Measurements from ENCODE around the gene OR4D2. TPM values are rescaled to one million over a fixed set of nuclear protein-coding genes. Genes with fewer than 3 reads are reported as not detected.
A peak's percentile ranks its signal among the peaks of the same experiment; 100 is the strongest.

OR4D2 gene
- total and polyA plus RNA-seq, 10 donors = not detected

DNA sequence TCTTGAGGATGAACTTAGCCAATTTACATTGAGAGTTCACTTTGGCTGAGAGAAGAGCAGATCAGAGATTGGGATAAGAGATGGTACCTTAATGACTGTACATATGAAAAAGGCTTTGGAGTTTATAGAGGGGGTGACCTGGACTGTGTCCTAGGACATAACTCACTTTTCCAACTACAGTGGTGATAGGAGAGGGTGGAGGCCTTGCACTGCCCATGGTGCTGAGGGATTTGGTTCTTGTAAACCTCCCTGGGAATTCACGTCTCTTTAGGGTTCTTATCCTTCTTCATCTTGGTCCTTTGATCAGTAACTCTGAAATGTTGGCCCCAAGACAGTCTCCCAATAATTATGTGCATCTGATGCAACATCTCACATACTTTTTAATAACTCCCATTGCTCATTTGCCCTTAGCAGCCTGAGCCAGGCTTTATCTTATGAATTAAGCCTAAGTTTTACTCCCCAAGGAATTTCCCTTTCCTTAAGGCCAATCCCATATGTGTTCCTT lies 18.8 kb upstream of the OR4D2 start, which contains the start of gene OR4D1:
TSS of gene OR4D1 (plus strand) at position 455 of the 505 bp plus-strand sequence. CDS start 6,770 bp downstream, outside the sequence.
- no peak for DNase-seq
- no peaks in the 10 kb centered on the region for H3K36me3 ChIP-seq
- TF ChIP-seq POLR2AphosphoS5 (IDR thresholded peaks at IDR 0.05) (no peak), POLR2A (IDR thresholded peaks at IDR 0.05) (no peak)
- TF ChIP-seq, protein P1, sequence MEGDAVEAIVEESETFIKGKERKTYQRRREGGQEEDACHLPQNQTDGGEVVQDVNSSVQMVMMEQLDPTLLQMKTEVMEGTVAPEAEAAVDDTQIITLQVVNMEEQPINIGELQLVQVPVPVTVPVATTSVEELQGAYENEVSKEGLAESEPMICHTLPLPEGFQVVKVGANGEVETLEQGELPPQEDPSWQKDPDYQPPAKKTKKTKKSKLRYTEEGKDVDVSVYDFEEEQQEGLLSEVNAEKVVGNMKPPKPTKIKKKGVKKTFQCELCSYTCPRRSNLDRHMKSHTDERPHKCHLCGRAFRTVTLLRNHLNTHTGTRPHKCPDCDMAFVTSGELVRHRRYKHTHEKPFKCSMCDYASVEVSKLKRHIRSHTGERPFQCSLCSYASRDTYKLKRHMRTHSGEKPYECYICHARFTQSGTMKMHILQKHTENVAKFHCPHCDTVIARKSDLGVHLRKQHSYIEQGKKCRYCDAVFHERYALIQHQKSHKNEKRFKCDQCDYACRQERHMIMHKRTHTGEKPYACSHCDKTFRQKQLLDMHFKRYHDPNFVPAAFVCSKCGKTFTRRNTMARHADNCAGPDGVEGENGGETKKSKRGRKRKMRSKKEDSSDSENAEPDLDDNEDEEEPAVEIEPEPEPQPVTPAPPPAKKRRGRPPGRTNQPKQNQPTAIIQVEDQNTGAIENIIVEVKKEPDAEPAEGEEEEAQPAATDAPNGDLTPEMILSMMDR (IDR thresholded peaks at IDR 0.05 in 8 of 11, conservative IDR thresholded peaks at IDR 0.05 in 3 of 11) = no peak
- intact Hi-C loops (cut with DNase I; ENCODE audit: low total_unique reads) = no loop called here
- 57 to 94% (median 77%) methylated on average over 1 of the region's 1 CpG for WGBS, 5 donors
- peaks cover 3 to 10% (median 8%) of the 10 kb centered on the region in 6 donors for H3K4me1 ChIP-seq
- no peak within 1 kb of the TSS for H3K27ac ChIP-seq
- H3K9me3 ChIP-seq = peaks cover 7 to 40% (median 36%) of the 10 kb centered on the region in 8 donors
- peaks cover 0 to 4% (median 0%) of the 10 kb centered on the region in 7 donors for H3K27me3 ChIP-seq (replicated peaks in 1 of 7)
- no peak within 1 kb of the TSS for H3K4me3 ChIP-seq

DNA sequence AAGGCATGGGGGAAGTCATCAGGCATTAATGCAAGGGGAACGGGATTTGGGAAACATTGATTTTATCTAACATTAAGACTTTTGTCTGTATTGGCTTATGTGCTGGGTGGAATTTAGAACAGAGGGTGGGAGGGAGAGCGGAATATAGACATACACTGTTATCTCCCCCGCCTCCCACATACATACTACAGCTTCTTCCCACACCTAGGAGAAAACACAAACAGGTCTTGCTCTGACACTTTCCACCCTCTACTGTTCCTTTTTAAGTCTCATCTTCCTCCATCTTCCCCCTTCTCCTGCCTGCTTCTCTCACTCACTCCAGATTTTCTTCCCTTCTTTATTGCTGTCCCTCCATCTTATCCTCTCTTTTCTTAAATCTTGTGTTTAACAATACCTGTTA lies 18.2 kb upstream of the OR4D2 start:
- TF ChIP-seq POLR2AphosphoS5 (IDR thresholded peaks at IDR 0.05) (no peak), POLR2A (IDR thresholded peaks at IDR 0.05) (no peak)
- TF ChIP-seq, protein P1 (IDR thresholded peaks at IDR 0.05 in 8 of 11, conservative IDR thresholded peaks at IDR 0.05 in 3 of 11) = no peak
- H3K9me3 ChIP-seq = peaks cover 7 to 39% (median 35%) of the 10 kb centered on the region in 8 donors
- H3K36me3 ChIP-seq = no peaks in the 10 kb centered on the region
- H3K4me3 ChIP-seq = no peak overlapping the region
- peaks cover 3 to 16% (median 14%) of the 10 kb centered on the region in 6 donors for H3K4me1 ChIP-seq
- intact Hi-C loops (cut with DNase I; ENCODE audit: low total_unique reads) = no loop called here
- no peak for DNase-seq
- no peak overlapping the region for H3K27ac ChIP-seq
- WGBS, 5 donors = 88 to 95% (median 89%) methylated on average over 3 of the region's 3 CpGs
- peaks cover 0 to 4% (median 0%) of the 10 kb centered on the region in 7 donors for H3K27me3 ChIP-seq (replicated peaks in 1 of 7)

DNA sequence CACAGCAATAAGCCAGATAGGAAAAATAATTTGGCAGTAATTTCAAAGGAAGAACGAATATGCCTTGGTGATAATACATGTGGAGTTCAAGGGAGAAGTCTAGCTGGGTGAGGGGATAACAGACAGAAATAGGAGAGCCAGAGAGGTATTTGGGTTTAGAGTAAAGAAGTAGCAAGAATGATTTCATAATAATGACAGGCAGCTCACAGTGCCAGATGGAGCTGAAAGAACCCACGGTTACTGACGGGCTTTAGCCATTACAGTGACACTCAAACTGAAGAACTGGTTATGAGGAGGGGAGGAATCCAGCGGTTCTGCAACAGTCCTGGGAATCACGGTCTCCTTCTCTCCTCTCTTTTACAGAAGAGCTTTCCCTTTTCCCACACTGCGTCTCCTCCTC lies 16.4 kb upstream of the OR4D2 start:
- H3K4me3 ChIP-seq = no peak overlapping the region
- DNase-seq = no peak
- peaks cover 0 to 8% (median 0%) of the 10 kb centered on the region in 7 donors for H3K27me3 ChIP-seq (replicated peaks in 1 of 7)
- 66 to 83% (median 69%) methylated on average over 6 of the region's 6 CpGs for WGBS, 5 donors
- no peaks in the 10 kb centered on the region for H3K36me3 ChIP-seq
- TF ChIP-seq POLR2AphosphoS5 (IDR thresholded peaks at IDR 0.05) (no peak), POLR2A (IDR thresholded peaks at IDR 0.05) (no peak)
- TF ChIP-seq, protein P1 (IDR thresholded peaks at IDR 0.05 in 8 of 11, conservative IDR thresholded peaks at IDR 0.05 in 3 of 11) = no peak
- peaks cover 3 to 19% (median 17%) of the 10 kb centered on the region in 6 donors for H3K4me1 ChIP-seq
- H3K27ac ChIP-seq = no peak overlapping the region
- peaks cover 0 to 21% (median 18%) of the 10 kb centered on the region in 8 donors for H3K9me3 ChIP-seq
- intact Hi-C loops (cut with DNase I; ENCODE audit: low total_unique reads) = no loop called here

DNA sequence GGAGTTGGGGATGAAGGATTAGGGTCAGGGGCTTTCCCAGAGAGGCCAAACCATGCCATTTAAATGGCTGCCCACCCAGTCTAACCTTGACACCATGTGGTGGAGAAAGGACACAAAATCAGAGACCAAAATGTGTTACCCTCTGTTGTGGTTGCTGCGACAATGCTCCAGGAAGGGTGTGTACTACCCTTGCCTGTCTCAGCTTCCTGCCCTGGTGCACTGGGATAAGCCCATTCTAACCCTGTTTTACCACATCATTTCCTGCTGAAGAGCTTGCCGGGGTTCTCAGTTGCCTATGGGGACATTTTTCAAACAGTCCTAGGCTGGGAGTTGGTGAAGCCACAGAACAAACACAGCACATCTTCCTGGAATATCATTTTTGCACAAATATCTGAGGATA lies 13.7 kb upstream of the OR4D2 start:
- Histone ChIP-seq H3K27ac (peak overlapping the region; percentile 12 to 85 (median 75)), H3K27me3 (replicated peaks in 1 of 7) (peaks cover 0 to 34% (median 9%) of the 10 kb centered on the region in 7 donors), H3K4me1 (peaks cover 7 to 36% (median 28%) of the 10 kb centered on the region in 6 donors), H3K9me3 (no peaks in the 10 kb centered on the region), H3K4me3 (no peak overlapping the region), H3K36me3 (no peaks in the 10 kb centered on the region)
- DNase-seq = no peak
- 6 to 21% (median 12%) methylated on average over 1 to 2 of the region's 2 CpGs for WGBS, 5 donors
- TF ChIP-seq, protein P1 (IDR thresholded peaks at IDR 0.05 in 8 of 11, conservative IDR thresholded peaks at IDR 0.05 in 3 of 11) = no peak
- peak in 2 of 3 donors; percentile 29 to 88 for TF ChIP-seq POLR2AphosphoS5 (IDR thresholded peaks at IDR 0.05)
- TF ChIP-seq POLR2A (IDR thresholded peaks at IDR 0.05) = peak in 1 of 3 donors; percentile 6
- intact Hi-C loops (cut with DNase I; ENCODE audit: low total_unique reads) = no loop called here

Measured in spleen (tissue), 11 donors.